ENCODE results near the gene TTC12. TPM values are rescaled to one million over a fixed set of nuclear protein-coding genes. Genes with fewer than 3 reads are reported as not detected.

Gene TTC12
- total and polyA plus RNA-seq, 2 donors (not counting 1 experiment from before 2014, with no cell fraction given), result 9.0 to 47.3 TPM

GRCh38 chr11:113334183-113334582 lies 19.8 kb downstream of the TTC12 start:
- ATAC-seq (ENCODE audit: low read depth) (no peak), DNase-seq (no peak)
- Histone ChIP-seq H3K27ac (ENCODE audit: low read length in 2 of 2) (no peak overlapping the region), H3K79me2 (ENCODE audit: control insufficient read depth, insufficient read depth, low read length) (no peaks in the 10 kb centered on the region), H3K4me3 (ENCODE audit: control extremely low read depth in 1 of 5, extremely low read depth in 1 of 5, insufficient read depth in 1 of 5, low read depth in 2 of 5, low read length in 4 of 5) (no peak overlapping the region), H3K9ac (ENCODE audit: low read length) (no peak overlapping the region), H3K36me3 (replicated peaks in 1 of 2; ENCODE audit: control extremely low read depth in 1 of 2, control insufficient read depth in 1 of 2, extremely low read depth in 1 of 2, insufficient read depth in 2 of 2, low read length in 1 of 2) (peaks cover 0 to 67% of the 10 kb centered on the region in 2 experiments), H2AFZ (ENCODE audit: insufficient read depth, low read depth, low read length, poor library complexity, severe bottlenecking) (no peak overlapping the region), H3K4me2 (replicated peaks; ENCODE audit: low read depth, low read length, poor library complexity, severe bottlenecking) (no peak overlapping the region), H3K27me3 (replicated peaks in 1 of 4; ENCODE audit: control extremely low read depth in 1 of 4, control insufficient read depth in 3 of 4, insufficient read depth in 4 of 4, low read length in 3 of 4) (no peaks in the 10 kb centered on the region), H4K20me1 (ENCODE audit: control insufficient read depth, insufficient read depth, low read length, poor library complexity, severe bottlenecking) (no peaks in the 10 kb centered on the region), H3K4me1 (ENCODE audit: control insufficient read depth in 2 of 2, insufficient read depth in 2 of 2, low read length in 2 of 2) (no peaks in the 10 kb centered on the region), H3K9me3 (ENCODE audit: control extremely low read depth in 1 of 3, control insufficient read depth in 2 of 3, insufficient read depth in 1 of 3, low read length in 2 of 3) (no peaks in the 10 kb centered on the region)
- ChIA-PET CTCF (no interaction called here), POLR2A (no interaction called here)
- WGBS (ENCODE audit: insufficient coverage), result 89% methylated on average over 1 of the region's 1 CpG
- no peak overlapping the region for H3K27ac Mint-ChIP-seq
- intact Hi-C loops (cut with micrococcal nuclease), result no loop called here
- H3K4me1 Mint-ChIP-seq, result no peaks in the 10 kb centered on the region
- H3K4me3 Mint-ChIP-seq, result no peak overlapping the region
- no peaks in the 10 kb centered on the region for H3K9me3 Mint-ChIP-seq (ENCODE audit: insufficient read depth)
- no peak for TF ChIP-seq EZH2 (IDR thresholded peaks at IDR 0.05; ENCODE audit: borderline replicate concordance, insufficient read depth, low read depth, low read length, poor library complexity, severe bottlenecking)
- TF ChIP-seq, protein P1, sequence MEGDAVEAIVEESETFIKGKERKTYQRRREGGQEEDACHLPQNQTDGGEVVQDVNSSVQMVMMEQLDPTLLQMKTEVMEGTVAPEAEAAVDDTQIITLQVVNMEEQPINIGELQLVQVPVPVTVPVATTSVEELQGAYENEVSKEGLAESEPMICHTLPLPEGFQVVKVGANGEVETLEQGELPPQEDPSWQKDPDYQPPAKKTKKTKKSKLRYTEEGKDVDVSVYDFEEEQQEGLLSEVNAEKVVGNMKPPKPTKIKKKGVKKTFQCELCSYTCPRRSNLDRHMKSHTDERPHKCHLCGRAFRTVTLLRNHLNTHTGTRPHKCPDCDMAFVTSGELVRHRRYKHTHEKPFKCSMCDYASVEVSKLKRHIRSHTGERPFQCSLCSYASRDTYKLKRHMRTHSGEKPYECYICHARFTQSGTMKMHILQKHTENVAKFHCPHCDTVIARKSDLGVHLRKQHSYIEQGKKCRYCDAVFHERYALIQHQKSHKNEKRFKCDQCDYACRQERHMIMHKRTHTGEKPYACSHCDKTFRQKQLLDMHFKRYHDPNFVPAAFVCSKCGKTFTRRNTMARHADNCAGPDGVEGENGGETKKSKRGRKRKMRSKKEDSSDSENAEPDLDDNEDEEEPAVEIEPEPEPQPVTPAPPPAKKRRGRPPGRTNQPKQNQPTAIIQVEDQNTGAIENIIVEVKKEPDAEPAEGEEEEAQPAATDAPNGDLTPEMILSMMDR (IDR thresholded peaks at IDR 0.05), result no peak
- no peaks in the 10 kb centered on the region for H3K27me3 Mint-ChIP-seq

- ATAC-seq (ENCODE audit: low read depth), result no peak
- TF ChIP-seq EZH2 (IDR thresholded peaks at IDR 0.05; ENCODE audit: borderline replicate concordance, insufficient read depth, low read depth, low read length, poor library complexity, severe bottlenecking), result no peak
- TF ChIP-seq, protein P1 (IDR thresholded peaks at IDR 0.05), result no peak
- Histone ChIP-seq H2AFZ (ENCODE audit: insufficient read depth, low read depth, low read length, poor library complexity, severe bottlenecking) (no peak overlapping the region), H3K4me3 (ENCODE audit: control extremely low read depth in 1 of 5, extremely low read depth in 1 of 5, insufficient read depth in 1 of 5, low read depth in 2 of 5, low read length in 4 of 5) (no peak overlapping the region), H3K4me2 (replicated peaks; ENCODE audit: low read depth, low read length, poor library complexity, severe bottlenecking) (no peak overlapping the region), H3K9ac (ENCODE audit: low read length) (no peak overlapping the region), H4K20me1 (ENCODE audit: control insufficient read depth, insufficient read depth, low read length, poor library complexity, severe bottlenecking) (no peaks in the 10 kb centered on the region), H3K4me1 (ENCODE audit: control insufficient read depth in 2 of 2, insufficient read depth in 2 of 2, low read length in 2 of 2) (no peaks in the 10 kb centered on the region), H3K27ac (ENCODE audit: low read length in 2 of 2) (no peak overlapping the region), H3K9me3 (ENCODE audit: control extremely low read depth in 1 of 3, control insufficient read depth in 2 of 3, insufficient read depth in 1 of 3, low read length in 2 of 3) (no peaks in the 10 kb centered on the region), H3K79me2 (ENCODE audit: control insufficient read depth, insufficient read depth, low read length) (no peaks in the 10 kb centered on the region), H3K27me3 (replicated peaks in 1 of 4; ENCODE audit: control extremely low read depth in 1 of 4, control insufficient read depth in 3 of 4, insufficient read depth in 4 of 4, low read length in 3 of 4) (no peaks in the 10 kb centered on the region), H3K36me3 (replicated peaks in 1 of 2; ENCODE audit: control extremely low read depth in 1 of 2, control insufficient read depth in 1 of 2, extremely low read depth in 1 of 2, insufficient read depth in 2 of 2, low read length in 1 of 2) (peaks cover 0 to 79% of the 10 kb centered on the region in 2 experiments)
- ChIA-PET POLR2A (no interaction called here), CTCF (no interaction called here)
- intact Hi-C loops (cut with micrococcal nuclease), result no loop called here
- no peak overlapping the region for H3K27ac Mint-ChIP-seq
- no peaks in the 10 kb centered on the region for H3K4me1 Mint-ChIP-seq
- no peaks in the 10 kb centered on the region for H3K27me3 Mint-ChIP-seq
- 99% methylated on average over 4 of the region's 4 CpGs for WGBS (ENCODE audit: insufficient coverage)
- no peak for DNase-seq
- no peaks in the 10 kb centered on the region for H3K9me3 Mint-ChIP-seq (ENCODE audit: insufficient read depth)
- H3K4me3 Mint-ChIP-seq, result no peak overlapping the region
These were observed 24.3 kb downstream of the TTC12 start for GRCh38 chr11:113338730-113339129.

All from B cell (primary cell).